ENCODE data around the gene BAIAP2L1. TPM values are rescaled to one million over a fixed set of nuclear protein-coding genes. Genes with fewer than 3 reads are reported as not detected.
A peak's percentile ranks its signal among the peaks of the same experiment; 100 is the strongest.

Gene BAIAP2L1
- total and polyA plus RNA-seq, 2 donors (not counting 3 experiments of a cell fraction or from before 2014, with no cell fraction given), result 0.32 to 1.1 TPM

DNA sequence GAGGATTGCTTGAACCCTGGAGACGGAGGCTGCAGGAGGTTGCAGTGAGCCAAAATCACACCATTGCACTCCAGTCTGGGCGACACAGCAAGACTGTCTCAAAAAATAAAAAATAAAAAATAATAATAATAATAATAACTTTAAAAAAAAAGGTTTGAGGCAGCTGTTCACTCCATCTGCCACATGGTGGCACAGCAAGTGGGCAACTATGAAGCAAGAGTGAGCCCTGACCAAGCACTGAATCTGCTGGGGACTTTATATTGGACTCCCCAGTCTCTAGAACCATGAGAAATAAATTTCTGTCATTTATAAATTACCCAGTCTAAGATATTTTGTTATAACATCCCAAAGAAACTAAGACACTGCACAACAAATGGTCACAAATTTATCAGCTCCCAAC is 134.1 kb downstream of the BAIAP2L1 start:
- Histone ChIP-seq H3K27ac (ENCODE audit: insufficient read depth, low read depth, low read length) (no peak overlapping the region), H3K27me3 (ENCODE audit: control insufficient read depth in 2 of 2, insufficient read depth in 2 of 2, low read length in 2 of 2) (no peaks in the 10 kb centered on the region), H3K79me2 (ENCODE audit: control insufficient read depth, insufficient read depth, low read length) (no peaks in the 10 kb centered on the region), H3K4me3 (replicated peaks in 1 of 3; ENCODE audit: insufficient read depth in 1 of 3, low read depth in 1 of 3, low read length in 3 of 3) (no peak overlapping the region), H4K20me1 (replicated peaks; ENCODE audit: control insufficient read depth, extremely low read depth, insufficient read depth, low read length) (no peaks in the 10 kb centered on the region), H2AFZ (ENCODE audit: low read depth, low read length) (no peak overlapping the region), H3K9ac (replicated peaks; ENCODE audit: extremely low read depth, insufficient read depth, low read length) (no peak overlapping the region), H3K9me1 (replicated peaks; ENCODE audit: control insufficient read depth, extremely low read depth, insufficient read depth, low read length) (no peaks in the 10 kb centered on the region), H3K4me1 (ENCODE audit: control insufficient read depth, extremely low read depth, insufficient read depth, low read length) (peaks cover 8% of the 10 kb centered on the region), H3K9me3 (replicated peaks; ENCODE audit: control insufficient read depth, insufficient read depth, low read length) (no peaks in the 10 kb centered on the region), H3K4me2 (ENCODE audit: insufficient read depth, low read length) (no peak overlapping the region), H3K36me3 (ENCODE audit: control insufficient read depth in 2 of 2, extremely low read depth in 1 of 2, insufficient read depth in 2 of 2, low read length in 2 of 2) (no peaks in the 10 kb centered on the region)
- TF ChIP-seq, protein P1, sequence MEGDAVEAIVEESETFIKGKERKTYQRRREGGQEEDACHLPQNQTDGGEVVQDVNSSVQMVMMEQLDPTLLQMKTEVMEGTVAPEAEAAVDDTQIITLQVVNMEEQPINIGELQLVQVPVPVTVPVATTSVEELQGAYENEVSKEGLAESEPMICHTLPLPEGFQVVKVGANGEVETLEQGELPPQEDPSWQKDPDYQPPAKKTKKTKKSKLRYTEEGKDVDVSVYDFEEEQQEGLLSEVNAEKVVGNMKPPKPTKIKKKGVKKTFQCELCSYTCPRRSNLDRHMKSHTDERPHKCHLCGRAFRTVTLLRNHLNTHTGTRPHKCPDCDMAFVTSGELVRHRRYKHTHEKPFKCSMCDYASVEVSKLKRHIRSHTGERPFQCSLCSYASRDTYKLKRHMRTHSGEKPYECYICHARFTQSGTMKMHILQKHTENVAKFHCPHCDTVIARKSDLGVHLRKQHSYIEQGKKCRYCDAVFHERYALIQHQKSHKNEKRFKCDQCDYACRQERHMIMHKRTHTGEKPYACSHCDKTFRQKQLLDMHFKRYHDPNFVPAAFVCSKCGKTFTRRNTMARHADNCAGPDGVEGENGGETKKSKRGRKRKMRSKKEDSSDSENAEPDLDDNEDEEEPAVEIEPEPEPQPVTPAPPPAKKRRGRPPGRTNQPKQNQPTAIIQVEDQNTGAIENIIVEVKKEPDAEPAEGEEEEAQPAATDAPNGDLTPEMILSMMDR (IDR thresholded peaks at IDR 0.05; ENCODE audit: extremely low read depth in 1 of 2, insufficient read depth in 1 of 2, low read depth in 1 of 2, low read length in 2 of 2), result peak in 1 of 2 donors; percentile 43
- no peak for TF ChIP-seq MYC (IDR thresholded peaks at IDR 0.05; ENCODE audit: low read depth, low read length)
- no TSS peak for BruUV-seq (replicated peaks)
- CTCF ChIA-PET, result interaction anchor here (0.8 to 2.9 kb wide), 15 partner anchors 9 to 574 kb away, joined by 3 to 21 read pairs (median 6); partner anchors contain the start of genes BAIAP2L1, BRI3 and TECPR1
- POLR2A ChIA-PET, result no interaction called here
- DNase-seq (ENCODE audit: low read depth, low spot score) (no peak), FAIRE-seq (peak; percentile 73)
- intact Hi-C loops (cut with micrococcal nuclease), result loop anchor here (1.0 to 2.0 kb wide), 2 partner anchors 14 to 16 kb away; partner anchors contain the start of gene BRI3
- dilution Hi-C loops (cut with MboI; ENCODE audit: extremely low pct_ligation_motif_present, low sequenced_read_pairs), result no loop called here

DNA sequence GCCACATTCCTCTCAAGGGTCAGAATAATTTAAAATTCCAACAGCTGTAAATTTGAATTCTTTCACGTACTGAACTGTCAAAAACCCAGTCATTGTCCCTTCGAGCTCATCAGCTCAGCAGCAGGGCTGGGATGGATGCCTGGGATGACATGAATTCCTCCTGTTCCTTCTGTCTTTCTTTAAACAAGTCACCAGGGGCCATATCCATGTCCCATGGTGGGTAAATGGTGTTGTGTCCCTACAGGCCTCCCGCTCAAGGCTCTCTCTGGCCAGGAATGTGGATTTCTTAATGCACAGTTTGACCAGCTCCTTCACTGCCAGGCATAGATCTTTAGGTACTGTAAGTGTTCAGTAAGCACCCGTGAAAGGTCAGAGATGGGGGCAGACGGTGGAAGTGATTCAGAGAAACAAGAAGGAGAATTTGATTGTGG is 135.0 kb downstream of the BAIAP2L1 start:
- BruUV-seq (replicated peaks), result no TSS peak
- Histone ChIP-seq H3K4me3 (replicated peaks in 1 of 3; ENCODE audit: insufficient read depth in 1 of 3, low read depth in 1 of 3, low read length in 3 of 3) (no peak overlapping the region), H2AFZ (ENCODE audit: low read depth, low read length) (peak overlapping the region; percentile 56), H3K27me3 (ENCODE audit: control insufficient read depth in 2 of 2, insufficient read depth in 2 of 2, low read length in 2 of 2) (no peaks in the 10 kb centered on the region), H3K79me2 (ENCODE audit: control insufficient read depth, insufficient read depth, low read length) (no peaks in the 10 kb centered on the region), H3K9ac (replicated peaks; ENCODE audit: extremely low read depth, insufficient read depth, low read length) (peak overlapping the region; percentile 55), H3K36me3 (ENCODE audit: control insufficient read depth in 2 of 2, extremely low read depth in 1 of 2, insufficient read depth in 2 of 2, low read length in 2 of 2) (no peaks in the 10 kb centered on the region), H4K20me1 (replicated peaks; ENCODE audit: control insufficient read depth, extremely low read depth, insufficient read depth, low read length) (no peaks in the 10 kb centered on the region), H3K27ac (ENCODE audit: insufficient read depth, low read depth, low read length) (peak overlapping the region; percentile 87), H3K9me3 (replicated peaks; ENCODE audit: control insufficient read depth, insufficient read depth, low read length) (no peaks in the 10 kb centered on the region), H3K4me1 (ENCODE audit: control insufficient read depth, extremely low read depth, insufficient read depth, low read length) (peaks cover 8% of the 10 kb centered on the region), H3K4me2 (ENCODE audit: insufficient read depth, low read length) (peak overlapping the region; percentile 78), H3K9me1 (replicated peaks; ENCODE audit: control insufficient read depth, extremely low read depth, insufficient read depth, low read length) (no peaks in the 10 kb centered on the region)
- intact Hi-C loops (cut with micrococcal nuclease) (loop anchor here (1.0 to 2.0 kb wide), 2 partner anchors 15 kb away; partner anchors contain the start of gene BRI3), dilution Hi-C loops (cut with MboI; ENCODE audit: extremely low pct_ligation_motif_present, low sequenced_read_pairs) (no loop called here)
- ChIA-PET POLR2A (interaction anchor here (0.8 kb wide), 1 partner anchor 15 kb away, joined by 3 read pairs; no protein-coding TSS in a partner anchor), CTCF (interaction anchor here (0.6 to 2.5 kb wide), 8 partner anchors 12 to 575 kb away, joined by 3 to 12 read pairs (median 3); partner anchors contain the start of gene TECPR1)
- no peak for TF ChIP-seq POLR2AphosphoS5 (IDR thresholded peaks at IDR 0.05; ENCODE audit: insufficient read depth, low read depth, low read length)
- peak; percentile 22 for TF ChIP-seq FOS (IDR thresholded peaks at IDR 0.05; ENCODE audit: borderline replicate concordance, insufficient read depth, low read length)
- peak; percentile 93 for FAIRE-seq
- peak; percentile 59 for DNase-seq (ENCODE audit: low read depth, low spot score)

Measured in endothelial cell of umbilical vein (primary cell).